SH-SY5Y (cell line): Measurements from ENCODE around the gene MTX1.

ENCODE experiments used
- GATA2 ChIP-seq: IDR thresholded peaks from 2 replicates; pipeline ENCODE4 v1.6.1; 2011; ENCODE audit warnings: mild to moderate bottlenecking, low read depth, low read length
- GATA3 ChIP-seq: IDR thresholded peaks from 2 replicates; pipeline ENCODE4 v1.6.1; 2011; ENCODE audit warnings: low read depth, mild to moderate bottlenecking, low read length, moderate library complexity

GRCh38 chr1:155186794-155187455, 21.6 kb upstream of the MTX1 start:
- no peak for TF ChIP-seq GATA2
- no peak for TF ChIP-seq GATA3
